Heart right ventricle (tissue), 16 donors: ENCODE measurements around the gene TTC7B. TPM values are rescaled to one million over a fixed set of nuclear protein-coding genes. Genes with fewer than 3 reads are reported as not detected.
A peak's percentile ranks its signal among the peaks of the same experiment; 100 is the strongest.
"Not testable (repeated sequence)": the region's sequence is repeated elsewhere in the genome, so short reads cannot be mapped to it uniquely, and the experiment has no call there.

Experiments used
- ATAC-seq, 8 donors: fragments of 200-7000 bp; cut with Tn5 transposase; one replicate each; pipeline ENCODE4 v1.9.1; 2020; ENCODE audit warnings: mild to moderate bottlenecking in 8 of 8, moderate library complexity in 8 of 8, moderate number of reproducible peaks in 1 of 8
- DNase-seq, 2 donors: peaks; one replicate each; pipeline ENCODE4 v3.0.0-alpha.2; 2020
- H3K27ac ChIP-seq, 10 donors: fragments of 200-600 bp; sonication (generic) in 2 of 10; one replicate each; pipeline versions ENCODE4 v1.5.0 to v1.8.0; 2020 to 2022; ENCODE audit warnings: mild to moderate bottlenecking in 3 of 10
- H3K27me3 ChIP-seq, 7 donors: fragments of 200-600 bp; one replicate each; pipeline ENCODE4 v1.8.0; 2021 to 2022; ENCODE audit warnings: mild to moderate bottlenecking in 2 of 7
- H3K36me3 ChIP-seq, 9 donors: fragments of 200-600 bp; sonication (generic) in 1 of 9; one replicate each; pipeline versions ENCODE4 v1.5.0 to v1.8.0; 2020 to 2022; ENCODE audit warnings: mild to moderate bottlenecking in 2 of 9
- H3K4me1 ChIP-seq, 9 donors: fragments of 200-600 bp; sonication (generic) in 1 of 9; one replicate each; pipeline versions ENCODE4 v1.5.0 to v1.8.0; 2020 to 2022; ENCODE audit warnings: mild to moderate bottlenecking in 4 of 9
- H3K4me3 ChIP-seq, 10 donors: fragments of 200-600 bp; sonication (generic) in 2 of 10; one replicate each; pipeline versions ENCODE4 v1.5.0 to v1.8.0; 2020 to 2022; ENCODE audit warnings: mild to moderate bottlenecking in 7 of 10, moderate library complexity in 2 of 10
- H3K9me3 ChIP-seq, 11 donors: fragments of 200-600 bp in 10 of 11; sonication (generic) in 2 of 11; one replicate each; pipeline versions ENCODE4 v1.5.0 to v1.8.0; 2013 to 2022; ENCODE audit warnings: mild to moderate bottlenecking in 2 of 11, control low read depth in 1 of 11, moderate library complexity in 1 of 11
- WGBS, 2 donors: extraction: QIAGEN DNeasy Blood & Tissue Kit; methylation state at CpG; one replicate each; pipeline ENCODE4 v1.1.7; 2013; ENCODE audit warnings: inconsistent platforms in 1 of 2; 5-methylcytosine and 5-hydroxymethylcytosine counted together
- intact Hi-C, 10 donors: fragments of 100-400 bp; cut with DNase I; formaldehyde crosslinking; loops; one replicate each; pipeline versions ENCODE4 v1.11.1 to v1.14.2; 2022
- polyA plus RNA-seq, 2 donors: library from polyadenylated mRNA; stranded (reverse); fragments of 200-250 nt; gene quantifications; one replicate each; pipeline ENCODE4 v1.2.3, GENCODE V29; 2013
- total RNA-seq, 10 donors: library from RNA; stranded (reverse); fragmentation: NEBNext Ultra II Directional in 3 of 10; extraction: Animal tissue kit (Norgen Biotek cat#: 25700) in 3 of 10; gene quantifications; one replicate each; pipeline versions ENCODE4 v1.2.1 to v1.2.4, GENCODE V29; 2021 to 2023
- TF ChIP-seq, protein P1 (sequence below), 9 donors: fragments of 200-600 bp; sonication (generic) in 2 of 9; IDR thresholded peaks; one replicate each; pipeline versions ENCODE4 v1.5.0 to v1.8.0; 2021 to 2022; ENCODE audit warnings: antibody characterized with exemption in 9 of 9, mild to moderate bottlenecking in 5 of 9, moderate library complexity in 1 of 9
- donor health status: Arrhythmogenic right ventricular cardiomyopathy.
- donor health status: ischemic (EF 13 %, LVEDD 7.1; RV severe dilation, severe dysfunction).
- donor health status: healthy with polysubstance abuse.
- donor health status: DM: no; HTN: yes; CAD: no.
- donor health status: DM: no; HTN: no; CAD: no.
- donor health status: ischemic (EF 25% LVEDD 6.9; RV normal size, moderate dysfunction).
- donor health status: ischemic (EF 25% LVEDD 5.7; RV mildly dilated, moderate dysfunction).
- donor health status: healthy.
- donor health status: DM: yes; HTN: yes; CAD: no.
- donor health status: Ischemic cardiomyopathy.
- donor health status: ischemic (EF 35%, LVEDD 5.7; RV mildly dilated, moderate dysfunction).
- donor health status: nonischemic (EF 11% LVEDD 7.7; RV severe dilation, severe dysfunction).
- donor health status: DM: yes; HTN: yes; CAD: no.
- donor health status: PGD.
- donor health status: ischemic (EF 29% LVEDD 5.4; RV normal size, mild dysfunction).
- donor health status: nonischemic (EF 23%, LVEDD 6.1; RV moderate dilation, normal function).

Gene TTC7B
- total and polyA plus RNA-seq, 12 donors = 23.0 to 79.4 (median 65.5) TPM

DNA sequence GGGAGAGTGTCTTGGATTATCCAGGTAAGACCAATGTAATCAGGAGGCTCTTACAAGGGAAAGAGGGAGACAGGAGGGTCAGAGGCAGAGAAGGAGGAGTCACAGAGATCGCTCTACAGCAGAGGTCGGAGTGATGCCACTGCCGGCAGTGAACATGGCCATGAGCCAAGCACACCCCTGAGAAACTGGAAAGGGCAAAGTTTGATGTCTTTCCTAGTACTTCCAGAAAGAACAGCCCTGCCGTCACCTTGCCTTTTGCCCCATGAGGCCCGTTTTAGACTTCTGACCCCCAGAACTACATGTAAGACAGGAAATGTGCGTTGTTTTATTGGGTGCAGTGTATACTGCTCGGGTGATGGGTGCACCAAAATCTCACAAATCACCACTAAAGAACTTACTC is 285.7 kb downstream of the TTC7B start:
- no peak for ATAC-seq
- intact Hi-C loops = no loop called here
- no peak overlapping the region for H3K4me3 ChIP-seq

GRCh38 chr14:90527978-90528377 is 288.3 kb downstream of the TTC7B start:
- DNase-seq = no peak
- ATAC-seq = no peak
- Histone ChIP-seq H3K9me3 (peaks cover 0 to 13% (median 0%) of the 10 kb centered on the region in 11 donors), H3K4me3 (no peak overlapping the region), H3K27ac (no peak overlapping the region), H3K4me1 (peaks cover 12 to 26% (median 22%) of the 10 kb centered on the region in 9 donors), H3K27me3 (no peaks in the 10 kb centered on the region), H3K36me3 (no peaks in the 10 kb centered on the region)
- intact Hi-C loops = loop anchor here in 1 of 10 donors (10.0 kb wide), 1 partner anchor 133 kb away; the partner anchor contains the start of gene CALM1
- 95 to 97% methylated on average over 6 of the region's 6 CpGs for WGBS, 2 donors
- TF ChIP-seq, protein P1, sequence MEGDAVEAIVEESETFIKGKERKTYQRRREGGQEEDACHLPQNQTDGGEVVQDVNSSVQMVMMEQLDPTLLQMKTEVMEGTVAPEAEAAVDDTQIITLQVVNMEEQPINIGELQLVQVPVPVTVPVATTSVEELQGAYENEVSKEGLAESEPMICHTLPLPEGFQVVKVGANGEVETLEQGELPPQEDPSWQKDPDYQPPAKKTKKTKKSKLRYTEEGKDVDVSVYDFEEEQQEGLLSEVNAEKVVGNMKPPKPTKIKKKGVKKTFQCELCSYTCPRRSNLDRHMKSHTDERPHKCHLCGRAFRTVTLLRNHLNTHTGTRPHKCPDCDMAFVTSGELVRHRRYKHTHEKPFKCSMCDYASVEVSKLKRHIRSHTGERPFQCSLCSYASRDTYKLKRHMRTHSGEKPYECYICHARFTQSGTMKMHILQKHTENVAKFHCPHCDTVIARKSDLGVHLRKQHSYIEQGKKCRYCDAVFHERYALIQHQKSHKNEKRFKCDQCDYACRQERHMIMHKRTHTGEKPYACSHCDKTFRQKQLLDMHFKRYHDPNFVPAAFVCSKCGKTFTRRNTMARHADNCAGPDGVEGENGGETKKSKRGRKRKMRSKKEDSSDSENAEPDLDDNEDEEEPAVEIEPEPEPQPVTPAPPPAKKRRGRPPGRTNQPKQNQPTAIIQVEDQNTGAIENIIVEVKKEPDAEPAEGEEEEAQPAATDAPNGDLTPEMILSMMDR (IDR thresholded peaks at IDR 0.05) = no peak

More for the DNA sequence above, 285.7 kb downstream of the TTC7B start:
- WGBS, 2 donors = 83 to 87% methylated on average over 7 of the region's 7 CpGs
- no peaks in the 10 kb centered on the region for H3K27me3 ChIP-seq
- no peaks in the 10 kb centered on the region for H3K36me3 ChIP-seq
- no peak overlapping the region for H3K27ac ChIP-seq
- TF ChIP-seq, protein P1 (IDR thresholded peaks at IDR 0.05) = no peak
- no peak for DNase-seq
- peaks cover 0 to 13% (median 0%) of the 10 kb centered on the region in 11 donors for H3K9me3 ChIP-seq
- peaks cover 9 to 28% (median 26%) of the 10 kb centered on the region in 9 donors for H3K4me1 ChIP-seq

GRCh38 chr14:90526536-90526935 is 289.7 kb downstream of the TTC7B start:
- DNase-seq, H3K4me3 ChIP-seq, H3K27me3 ChIP-seq, ATAC-seq, H3K36me3 ChIP-seq, H3K27ac ChIP-seq: not testable (repeated sequence)
- WGBS, 2 donors = 89 to 96% methylated on average over 8 of the region's 8 CpGs
- intact Hi-C loops = loop anchor here in 1 of 10 donors (10.0 kb wide), 1 partner anchor 132 kb away; the partner anchor contains the start of gene CALM1
- Histone ChIP-seq H3K4me1 (peaks cover 14 to 38% (median 32%) of the 10 kb centered on the region in 9 donors), H3K9me3 (peaks cover 0 to 13% (median 0%) of the 10 kb centered on the region in 11 donors)

- intact Hi-C loops = loop anchor here in 1 of 10 donors (10.0 kb wide), 1 partner anchor 131 kb away; the partner anchor contains the start of gene CALM1
- WGBS, 2 donors = 67 to 73% methylated on average over 28 to 29 of the region's 42 CpGs
- H3K27ac ChIP-seq, DNase-seq, H3K4me3 ChIP-seq, H3K36me3 ChIP-seq, H3K27me3 ChIP-seq: not testable (repeated sequence)
- ATAC-seq = peak in 1 of 8 donors; percentile 16
- peaks cover 0 to 13% (median 0%) of the 10 kb centered on the region in 11 donors for H3K9me3 ChIP-seq
- H3K4me1 ChIP-seq = peaks cover 24 to 49% (median 42%) of the 10 kb centered on the region in 9 donors
Measured at GRCh38 chr14:90525353-90526028, 290.7 kb downstream of the TTC7B start.

DNA sequence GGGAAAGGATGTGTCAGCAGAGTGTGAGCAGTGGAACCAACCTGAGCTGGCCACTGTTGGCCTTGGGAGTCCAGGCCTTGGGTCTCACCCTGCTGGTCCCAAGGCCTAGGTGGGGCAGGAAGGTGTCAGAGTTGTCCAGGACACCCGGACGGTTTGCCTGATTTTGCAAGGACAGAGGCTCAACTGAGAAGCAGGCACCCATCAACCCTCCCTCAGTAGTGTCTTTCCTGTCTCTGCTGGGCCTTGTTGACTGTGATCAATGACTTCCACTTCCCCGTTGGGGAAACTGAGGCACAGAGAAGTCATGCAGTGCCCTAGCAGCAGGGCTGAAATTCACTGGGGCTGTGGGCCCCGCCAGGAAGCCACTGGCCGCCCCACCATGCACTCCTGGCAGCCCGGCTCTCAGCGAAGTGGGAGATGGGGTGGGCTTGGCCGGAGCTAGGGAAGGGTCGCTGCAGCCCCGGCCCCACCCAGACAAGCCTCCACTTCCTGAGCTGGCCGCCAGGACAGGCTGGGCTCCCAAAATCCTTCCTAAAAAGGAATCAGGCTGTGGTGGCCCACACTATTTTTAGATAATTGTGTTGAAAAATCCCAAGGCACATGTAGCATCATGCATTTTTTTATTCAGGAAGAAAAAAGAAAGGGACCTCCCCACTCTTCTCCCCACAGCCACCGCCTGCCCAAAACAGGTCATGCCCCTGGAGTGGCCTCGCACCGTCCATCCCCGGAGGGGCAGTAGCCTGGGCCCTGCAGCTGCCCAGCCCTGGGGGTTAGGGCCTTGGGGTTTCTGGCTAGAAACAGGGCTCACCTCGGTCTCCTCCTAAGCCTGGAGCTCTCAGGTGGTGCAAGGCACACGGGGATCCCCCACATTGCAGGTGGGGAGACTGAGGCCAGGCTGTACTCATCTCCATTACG is 292.0 kb downstream of the TTC7B start:
- TF ChIP-seq, protein P1 (IDR thresholded peaks at IDR 0.05) = peak in 6 of 9 donors; percentile 12 to 40 (median 12)
- peak overlapping the region in 6 of 10 donors; percentile 31 to 68 (median 51) for H3K27ac ChIP-seq
- H3K9me3 ChIP-seq = peaks cover 0 to 13% (median 0%) of the 10 kb centered on the region in 11 donors
- no peaks in the 10 kb centered on the region for H3K27me3 ChIP-seq
- H3K36me3 ChIP-seq = no peaks in the 10 kb centered on the region
- no peak for DNase-seq
- H3K4me3 ChIP-seq = no peak overlapping the region
- 56 to 62% methylated on average over 18 of the region's 18 CpGs for WGBS, 2 donors
- intact Hi-C loops = loop anchor here in 4 of 10 donors (5.0 to 10.0 kb wide), 3 partner anchors 122 to 129 kb away; partner anchors contain the start of gene CALM1 (in 3 of the 4)
- ATAC-seq = peak in 6 of 8 donors; percentile 24 to 62 (median 50)
- peaks cover 24 to 58% (median 52%) of the 10 kb centered on the region in 9 donors for H3K4me1 ChIP-seq
